GM18499 (cell line): ENCODE measurements around the gene TMSB4X.
A peak's percentile ranks its signal among the peaks of the same experiment; 100 is the strongest.
"Not testable (repeated sequence)": the region's sequence is repeated elsewhere in the genome, so short reads cannot be mapped to it uniquely, and the experiment has no call there.

ENCODE experiments used
- ATAC-seq: cut with Tn5 transposase; IDR thresholded peaks from one replicate; pipeline ENCODE4 v1.9.1; 2021; ENCODE audit warnings: moderate number of reproducible peaks; ENCODE audit not compliant: insufficient read depth, unreplicated experiment

The TMSB4X gene

DNA sequence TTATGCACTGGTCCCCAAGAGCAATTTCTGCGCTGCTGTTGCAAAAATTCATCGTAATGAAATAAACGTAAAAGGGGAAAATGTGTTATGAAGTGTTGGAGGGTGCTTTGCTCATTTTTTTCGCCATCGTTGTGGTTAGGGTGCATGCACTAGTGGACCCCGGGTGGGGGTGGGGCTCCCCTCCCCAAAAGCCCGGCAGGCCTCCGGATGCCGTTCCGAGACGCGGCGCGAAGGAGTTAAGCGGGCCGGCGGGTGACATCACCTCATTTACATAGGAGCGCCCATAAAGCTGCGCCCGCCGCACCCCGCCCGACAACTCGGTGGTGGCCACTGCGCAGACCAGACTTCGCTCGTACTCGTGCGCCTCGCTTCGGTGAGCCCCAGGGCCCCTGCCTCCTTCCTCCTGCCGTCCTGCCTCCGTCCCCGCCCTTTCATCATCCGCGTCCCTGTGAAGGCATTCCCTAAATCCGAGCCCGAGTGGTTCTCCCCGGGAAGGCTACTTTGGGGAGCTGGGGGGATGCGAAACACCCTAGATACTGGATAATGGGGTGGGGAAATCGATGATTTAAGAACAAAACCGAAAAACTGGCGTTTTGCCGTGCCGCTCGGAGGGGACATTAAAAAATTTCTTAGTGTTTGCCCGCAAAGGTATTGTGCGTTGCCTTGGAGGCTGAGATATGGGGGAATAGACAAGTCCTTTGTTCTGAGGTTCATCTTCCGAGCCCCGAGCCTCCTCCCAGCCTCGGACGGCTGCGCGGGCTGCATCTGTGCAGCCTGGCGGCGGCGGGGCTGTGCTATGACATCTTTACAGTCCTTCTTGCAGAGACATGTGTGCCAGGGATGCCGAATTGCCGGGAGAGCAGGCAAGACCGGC lies at the start of gene TMSB4X:
TSS of gene TMSB4X (plus strand) at position 315 of the 874 bp plus-strand sequence.
- ATAC-seq = no peak

DNA sequence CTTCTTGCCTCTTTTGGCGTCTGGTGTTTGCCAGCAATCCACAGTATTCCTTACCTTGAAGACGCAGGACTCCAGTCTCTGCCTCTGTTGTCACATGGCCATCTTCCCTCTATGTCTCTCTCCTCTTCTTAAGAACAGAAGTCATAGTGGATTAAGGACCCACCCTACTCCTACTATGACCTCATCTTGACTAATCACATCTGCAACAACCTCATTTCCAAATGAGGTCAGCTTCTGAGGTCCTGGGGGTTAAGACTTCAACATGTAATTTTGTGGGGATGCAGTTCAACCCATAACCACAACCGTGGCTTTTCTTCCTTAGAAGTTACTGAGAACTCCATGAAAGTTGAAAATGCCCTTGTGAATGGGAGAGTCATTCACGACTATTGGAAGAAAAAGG lies 45.2 kb upstream of the TMSB4X start:
- ATAC-seq = no peak

GRCh38 chrX:12930150-12930549 lies 44.8 kb upstream of the TMSB4X start:
- no peak for ATAC-seq

- no peak for ATAC-seq
Measured at GRCh38 chrX:12932244-12932643, 42.7 kb upstream of the TMSB4X start.

DNA sequence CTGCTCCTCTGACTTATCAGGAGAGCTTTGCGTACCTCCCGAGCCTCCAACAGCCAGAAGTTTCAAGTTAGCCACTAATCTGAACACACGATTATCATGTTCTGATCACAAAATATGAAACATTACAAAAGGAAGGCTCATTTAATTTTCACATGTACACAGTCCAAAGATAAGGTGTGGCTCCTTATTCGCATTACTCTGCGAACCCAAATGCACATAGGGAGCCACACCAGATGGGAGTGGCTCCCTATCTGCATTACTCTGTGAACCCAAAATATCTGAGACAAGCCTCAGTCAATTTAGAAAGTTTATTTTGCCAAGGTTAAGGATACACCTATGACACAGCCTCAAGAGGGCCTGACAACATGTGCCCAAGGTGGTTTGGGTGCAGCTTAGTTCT lies 40.1 kb upstream of the TMSB4X start:
- no peak for ATAC-seq

- no peak for ATAC-seq
Measured at GRCh38 chrX:12936947-12937346, 38.0 kb upstream of the TMSB4X start.

GRCh38 chrX:12940471-12940870 lies 34.4 kb upstream of the TMSB4X start:
- not testable (repeated sequence) for ATAC-seq

GRCh38 chrX:12943592-12943991 lies 31.3 kb upstream of the TMSB4X start:
- ATAC-seq = not testable (repeated sequence)

DNA sequence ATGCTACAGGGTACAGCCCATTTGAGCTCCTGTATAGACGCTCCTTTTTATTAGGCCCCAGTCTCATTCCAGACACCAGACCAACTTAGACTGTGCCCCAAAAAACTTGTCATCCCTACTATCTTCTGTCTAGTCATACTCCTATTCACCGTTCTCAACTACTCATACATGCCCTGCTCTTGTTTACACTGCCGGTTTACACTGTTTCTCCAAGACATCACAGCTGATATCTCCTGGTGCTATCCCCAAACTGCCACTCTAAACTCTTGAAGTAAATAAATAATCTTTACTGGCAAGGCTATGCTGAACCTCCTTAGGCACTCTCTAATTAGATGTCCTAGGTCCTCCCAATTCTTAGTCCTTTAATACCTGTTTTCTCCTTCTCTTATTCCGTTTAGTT lies 30.5 kb upstream of the TMSB4X start:
- ATAC-seq = not testable (repeated sequence)

DNA sequence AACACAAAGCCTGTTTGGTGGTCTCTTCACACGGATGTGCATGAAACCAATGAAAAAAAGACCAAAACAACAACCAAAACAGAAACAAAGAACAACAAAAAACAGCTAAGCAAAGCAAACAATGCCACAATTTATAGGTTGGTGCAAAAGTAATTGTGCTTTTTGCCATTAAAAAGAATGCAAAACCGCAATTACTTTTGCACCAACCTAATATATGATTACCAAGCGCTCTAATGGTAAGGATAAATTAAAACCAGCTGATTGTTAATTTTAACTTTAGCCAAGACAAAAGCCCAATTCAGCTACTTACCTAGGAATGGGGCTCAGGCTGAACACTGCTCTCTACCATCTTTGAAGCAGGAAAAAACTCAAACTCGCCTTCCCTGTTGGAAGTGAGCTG lies 29.4 kb upstream of the TMSB4X start:
- ATAC-seq = no peak

DNA sequence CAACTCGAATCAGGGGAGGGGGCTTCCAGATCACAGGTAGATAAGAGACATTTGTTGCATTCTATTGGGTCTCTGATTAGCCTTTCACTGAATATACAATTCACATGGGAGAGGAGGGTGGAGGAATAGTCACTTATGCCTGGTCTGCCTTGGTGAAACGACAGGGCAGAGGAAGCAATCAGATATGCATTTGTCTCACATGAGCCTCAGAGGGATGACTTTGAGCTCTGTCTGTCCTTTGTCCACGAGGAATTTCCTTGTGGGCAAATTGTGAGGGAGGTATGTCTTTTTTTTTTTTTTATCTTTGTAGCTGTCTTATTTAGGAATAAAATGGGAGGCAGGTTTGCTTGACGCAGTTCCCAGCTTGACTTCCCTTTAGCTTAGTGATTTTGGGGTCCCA lies 28.5 kb upstream of the TMSB4X start:
- ATAC-seq = no peak

DNA sequence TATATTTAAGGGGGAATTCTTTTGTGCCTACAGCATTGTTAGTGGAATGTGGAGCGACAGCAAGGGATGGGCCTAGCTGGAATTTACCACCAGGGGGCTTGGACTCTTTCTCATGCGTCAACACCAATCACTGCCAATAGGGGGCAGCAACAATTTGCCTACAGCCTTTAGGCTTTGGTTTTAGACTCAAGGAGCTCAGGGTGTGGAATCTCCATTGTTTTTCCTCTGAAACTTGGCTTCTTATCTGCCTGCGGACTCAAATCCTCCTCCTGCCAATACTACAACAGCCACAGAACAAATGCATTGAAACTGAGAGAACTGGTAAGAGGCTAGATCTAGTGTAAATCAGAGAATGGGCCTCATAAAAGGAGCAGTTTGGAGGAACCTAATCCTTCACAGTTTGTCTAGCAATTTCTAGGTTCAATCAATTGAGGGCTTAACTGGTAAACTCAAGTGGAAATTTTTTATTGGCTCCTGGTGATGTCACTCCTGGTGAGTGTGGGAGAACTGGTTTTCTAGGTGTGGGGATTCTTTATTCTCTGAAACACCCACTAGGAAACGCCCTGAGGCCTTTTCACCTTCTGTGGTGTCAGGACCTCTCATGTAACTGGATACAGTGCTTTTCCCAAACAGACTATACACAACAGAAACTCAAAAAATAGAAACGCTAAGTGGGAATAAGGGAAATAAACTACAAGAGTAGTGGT lies 27.9 kb upstream of the TMSB4X start:
- ATAC-seq = no peak

- ATAC-seq = no peak
Measured at GRCh38 chrX:12947545-12948235, 27.2 kb upstream of the TMSB4X start.

DNA sequence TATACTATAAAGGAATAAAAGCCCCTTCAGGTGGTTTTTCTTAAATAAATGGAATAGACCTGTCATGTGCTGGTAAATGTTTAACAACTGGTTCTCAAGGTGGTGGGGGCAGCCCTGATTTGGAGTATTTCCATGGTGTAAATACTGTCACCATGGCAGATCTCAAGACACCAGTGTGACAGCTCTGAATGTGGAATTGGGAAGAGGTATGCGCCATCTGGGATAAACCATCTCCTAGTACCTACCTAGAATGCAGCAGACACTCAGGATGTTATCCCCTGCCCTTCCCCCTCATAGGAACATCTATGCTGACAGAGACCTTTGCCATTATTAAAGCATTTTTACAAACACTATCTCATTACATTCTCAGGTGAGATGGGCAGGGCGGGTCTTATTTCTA lies 26.4 kb upstream of the TMSB4X start:
- no peak for ATAC-seq

- no peak for ATAC-seq
Measured at GRCh38 chrX:12949205-12949926, 25.5 kb upstream of the TMSB4X start.

- peak; percentile 42 for ATAC-seq
Measured at GRCh38 chrX:12949927-12950656, 24.8 kb upstream of the TMSB4X start.

DNA sequence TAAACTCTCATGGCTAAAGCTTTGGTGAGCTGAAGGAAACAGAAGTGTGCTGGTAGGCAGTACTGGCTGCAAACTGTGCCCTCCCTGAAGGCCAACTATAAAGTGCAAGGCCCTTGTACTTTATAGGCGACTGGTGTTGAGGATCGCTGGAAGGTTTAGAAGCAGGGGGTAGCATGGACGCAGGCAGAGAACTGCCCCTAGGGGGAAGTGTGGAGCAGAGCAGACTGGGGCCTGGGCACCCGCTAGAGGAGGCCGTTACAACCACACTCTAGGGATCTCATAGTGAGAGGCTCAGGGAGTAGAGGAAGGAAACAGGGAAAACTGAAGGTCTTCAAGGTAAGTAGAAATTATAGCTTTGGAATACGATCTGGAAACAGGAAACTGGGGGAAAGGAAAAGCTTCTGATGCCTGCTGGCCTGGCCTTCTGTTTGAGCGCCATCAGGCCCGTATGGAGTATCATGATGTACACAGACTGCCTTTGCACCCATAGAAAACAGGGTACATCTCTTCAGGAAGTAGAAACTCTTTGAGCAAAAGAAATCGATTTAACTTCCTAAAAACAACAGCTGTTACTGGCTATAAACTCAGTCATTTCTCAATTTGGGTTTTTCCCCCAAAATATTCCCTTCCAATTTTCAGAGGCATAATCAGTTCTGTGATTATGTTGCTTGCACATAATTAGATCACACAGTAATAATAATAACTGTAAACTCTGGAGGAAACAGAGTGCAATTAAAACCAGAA lies 23.9 kb upstream of the TMSB4X start:
- peak; percentile 27 for ATAC-seq

DNA sequence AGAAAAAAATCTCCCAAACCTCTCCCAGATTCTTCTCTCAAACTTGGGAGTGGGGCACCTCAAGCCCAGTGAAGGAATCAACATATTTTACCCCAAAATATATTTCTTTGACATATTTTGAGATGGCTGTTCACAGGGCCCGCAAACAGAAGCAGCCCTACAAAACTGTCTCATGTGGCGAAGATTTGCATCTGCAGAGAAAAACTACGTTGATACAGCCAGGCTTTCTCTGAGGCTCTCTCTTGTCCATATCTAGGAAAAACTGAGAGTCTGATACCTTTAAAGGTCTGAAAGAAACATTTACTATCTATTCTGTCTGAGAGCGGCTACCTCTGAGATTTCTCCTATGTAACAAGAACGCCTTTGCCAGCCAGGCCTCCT lies 23.3 kb upstream of the TMSB4X start:
- ATAC-seq = no peak

DNA sequence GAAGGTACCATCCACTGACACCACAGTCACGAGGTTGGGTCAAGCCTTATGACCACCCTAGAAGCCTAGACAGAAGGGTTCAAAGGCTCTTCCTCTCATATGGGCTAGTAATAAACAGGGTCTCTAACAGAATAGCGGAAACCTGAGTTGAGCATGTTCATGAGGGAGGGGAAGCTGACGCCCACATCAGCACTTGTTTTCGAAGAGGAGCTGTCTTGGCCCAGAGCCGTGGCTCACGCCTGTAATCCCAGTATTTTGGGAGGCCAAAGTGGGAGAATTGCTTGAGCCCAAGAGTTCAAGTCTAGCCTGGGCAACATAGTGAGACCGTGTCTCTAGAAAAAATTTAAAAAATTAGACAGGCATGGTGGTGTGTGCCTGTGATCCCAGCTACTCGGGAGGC lies 21.5 kb upstream of the TMSB4X start:
- ATAC-seq = no peak
